NCI-H526 treated with DMSO at 0.1 percent for 48 hours (cell line): ENCODE results near the gene SEMA3G.

Source experiments
- DNase-seq: peaks from one replicate; lab custom pipeline; 2025; lab: John Stamatoyannopoulos, UW

SEMA3G gene

GRCh38 chr3:52438579-52439425 lies 6.1 kb downstream of the SEMA3G start:
- DNase-seq, result no peak

- no peak for DNase-seq
These were observed 6.9 kb downstream of the SEMA3G start for GRCh38 chr3:52438104-52438376.

DNA sequence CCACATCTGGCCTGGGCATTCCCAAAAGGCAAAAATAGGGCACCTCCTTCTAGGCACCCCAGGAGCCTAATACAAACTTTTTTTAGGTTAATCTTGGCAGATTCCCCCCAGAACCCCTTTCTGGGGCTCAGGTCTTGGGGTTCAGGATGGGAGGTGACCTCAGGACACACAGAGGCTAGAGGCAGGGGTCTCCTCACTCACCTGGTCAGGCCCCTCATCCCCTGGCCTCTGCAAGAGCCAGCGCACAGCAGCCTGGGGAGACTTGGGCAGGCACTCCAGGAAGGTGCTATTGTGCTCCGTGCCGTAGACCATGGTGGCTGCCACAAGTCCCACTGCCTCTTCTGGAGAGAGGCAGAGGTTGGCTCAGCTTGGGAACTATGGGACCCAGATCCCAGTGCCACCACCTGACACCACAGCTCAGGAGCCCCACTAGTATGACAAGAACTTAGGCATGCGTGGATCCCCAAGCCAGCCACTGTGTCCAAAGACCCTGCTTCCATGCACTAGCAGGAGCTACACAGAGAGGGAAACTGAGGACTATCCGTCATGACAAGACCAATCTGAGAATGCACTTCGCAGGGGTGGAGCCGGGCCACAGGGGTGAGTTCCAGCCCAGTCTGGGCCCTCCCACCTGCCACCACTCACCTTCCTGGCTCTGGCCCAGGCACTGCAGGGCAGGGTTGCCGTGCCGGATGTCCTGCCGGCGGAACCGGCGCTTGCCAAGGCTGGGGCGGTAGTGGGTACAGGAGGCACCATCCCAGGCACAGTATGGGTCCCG lies 7.4 kb downstream of the SEMA3G start:
- DNase-seq, result no peak

DNA sequence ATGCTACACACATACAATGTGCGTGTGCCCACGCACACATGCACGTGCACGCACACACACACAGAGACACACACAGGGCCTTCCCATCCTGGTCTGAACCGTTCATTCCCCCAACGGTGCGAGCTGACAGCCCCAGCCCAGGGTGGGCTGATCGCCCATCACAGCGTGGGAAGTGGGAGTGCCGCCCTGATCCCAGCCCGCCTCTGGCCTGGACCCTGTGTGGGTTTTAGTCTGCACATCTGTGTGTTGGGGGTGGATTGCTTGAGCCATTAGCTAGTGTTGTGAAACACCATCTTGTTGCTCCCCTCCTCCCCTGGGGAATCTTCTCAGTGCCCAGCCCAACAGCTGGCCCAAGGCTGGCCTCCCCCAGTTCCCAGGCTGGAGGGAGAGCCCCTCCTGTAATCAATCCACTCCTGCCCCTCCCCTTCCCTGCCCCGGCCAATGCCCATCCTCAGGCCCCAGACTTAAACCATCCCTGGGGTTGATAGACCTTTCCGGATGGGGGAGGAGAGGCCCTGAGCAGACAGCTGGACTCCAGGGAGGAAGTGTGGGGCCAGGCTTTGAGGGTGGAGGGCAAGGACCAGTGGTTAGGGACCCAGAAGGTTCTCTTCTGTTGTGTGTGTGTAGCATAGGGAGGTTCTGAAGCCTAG lies 8.3 kb downstream of the SEMA3G start:
- no peak for DNase-seq

DNA sequence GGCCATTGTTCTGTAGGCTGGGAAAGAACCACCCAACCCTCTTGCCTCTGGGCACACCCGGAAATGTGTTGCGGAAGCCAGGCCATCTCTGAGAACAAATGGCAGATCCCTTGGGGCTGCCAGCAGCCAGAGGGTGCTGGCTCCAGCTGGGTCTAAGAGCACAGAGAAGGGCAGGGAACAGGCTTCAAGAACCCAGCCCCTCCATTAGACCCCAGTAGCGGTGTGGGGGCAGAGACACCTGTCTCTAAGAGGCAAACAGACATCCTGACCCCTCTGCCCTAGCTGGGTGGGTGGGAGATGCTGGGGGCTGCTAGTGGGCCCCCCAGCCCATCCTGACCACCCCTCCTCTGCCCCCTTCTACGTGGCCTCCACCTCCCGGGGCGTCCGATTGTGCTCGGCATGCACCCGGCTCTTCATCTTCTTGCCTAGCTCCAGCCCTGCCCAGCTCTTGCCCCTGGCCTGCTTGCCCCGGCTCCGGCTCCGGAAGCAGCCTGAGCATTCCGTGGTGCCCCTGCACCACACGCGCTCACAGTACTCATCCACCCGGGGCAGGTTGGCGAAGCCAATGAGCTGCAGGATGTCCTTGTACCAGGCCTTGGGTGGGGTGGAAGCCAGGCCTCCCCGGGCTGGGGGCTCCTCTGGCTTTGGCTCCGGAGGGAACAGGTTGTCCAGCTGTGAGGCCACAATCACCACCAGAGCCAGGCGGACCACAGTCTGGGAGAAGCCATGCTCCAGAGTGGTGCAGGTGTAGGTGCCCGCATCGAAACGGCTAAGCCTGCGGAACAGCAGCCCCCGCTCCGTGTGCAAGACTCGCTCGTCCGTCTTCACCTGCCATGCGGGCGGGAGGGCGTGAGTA lies 9.4 kb downstream of the SEMA3G start:
- no peak for DNase-seq

- no peak for DNase-seq
These were observed 10.3 kb downstream of the SEMA3G start for GRCh38 chr3:52434491-52435115.

DNA sequence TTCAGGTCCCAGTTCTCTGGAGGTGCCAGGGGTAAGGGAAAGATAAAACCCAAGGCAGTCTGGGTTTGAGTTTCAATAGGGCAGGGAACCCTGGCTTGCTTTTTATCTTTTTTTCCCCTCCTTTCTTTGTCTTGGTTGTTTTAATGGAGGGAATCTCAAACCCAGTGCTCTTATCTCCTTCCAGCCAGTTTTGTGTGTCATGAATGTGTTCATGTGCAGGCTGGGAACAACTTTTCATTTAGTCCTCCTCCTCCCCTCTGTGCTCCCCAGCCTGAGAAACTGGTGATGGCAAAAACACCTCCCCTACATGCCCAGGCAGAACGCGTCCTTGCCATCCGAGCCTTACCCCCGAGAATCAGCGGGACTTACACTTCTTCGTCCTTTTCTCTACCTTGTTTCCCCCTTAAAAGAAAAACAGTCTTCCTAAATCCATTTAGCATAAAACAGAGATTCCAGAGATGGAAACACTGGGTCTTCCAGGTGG lies 10.9 kb downstream of the SEMA3G start:
- DNase-seq, result no peak

DNA sequence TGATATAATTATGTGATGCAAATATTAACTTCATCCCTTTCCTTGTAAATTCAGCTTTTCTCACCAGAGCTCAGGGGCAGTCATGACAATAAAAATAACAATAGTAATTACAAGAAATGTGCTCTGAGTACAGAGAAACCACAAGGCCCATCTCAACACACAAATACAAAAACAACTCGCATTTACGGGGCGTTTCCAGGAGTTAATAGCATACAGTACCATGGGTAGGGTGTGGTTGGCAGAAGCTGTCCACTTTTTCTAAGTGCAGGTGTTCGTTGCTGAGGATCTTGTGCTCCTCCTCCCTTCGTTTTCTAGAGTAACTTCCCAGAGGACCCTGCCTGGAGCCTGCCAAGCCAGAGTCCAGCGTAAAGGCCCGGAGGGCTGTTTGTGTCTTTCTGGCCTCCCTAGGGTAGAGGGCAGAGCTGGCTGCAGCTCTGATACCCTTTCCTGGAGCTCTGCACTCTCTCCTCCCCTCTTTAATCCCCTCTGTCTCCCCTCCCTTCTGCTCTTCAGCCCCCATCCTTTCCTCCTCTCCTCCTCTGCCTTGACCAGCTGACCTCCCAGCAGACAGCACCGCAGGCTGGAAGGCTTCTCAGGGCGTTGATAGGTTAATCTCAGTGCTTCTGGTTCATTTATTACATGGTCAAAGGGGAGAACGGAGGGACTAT lies 11.4 kb downstream of the SEMA3G start:
- no peak for DNase-seq

- no peak for DNase-seq
These were observed 12.2 kb downstream of the SEMA3G start for GRCh38 chr3:52432691-52433141.

DNA sequence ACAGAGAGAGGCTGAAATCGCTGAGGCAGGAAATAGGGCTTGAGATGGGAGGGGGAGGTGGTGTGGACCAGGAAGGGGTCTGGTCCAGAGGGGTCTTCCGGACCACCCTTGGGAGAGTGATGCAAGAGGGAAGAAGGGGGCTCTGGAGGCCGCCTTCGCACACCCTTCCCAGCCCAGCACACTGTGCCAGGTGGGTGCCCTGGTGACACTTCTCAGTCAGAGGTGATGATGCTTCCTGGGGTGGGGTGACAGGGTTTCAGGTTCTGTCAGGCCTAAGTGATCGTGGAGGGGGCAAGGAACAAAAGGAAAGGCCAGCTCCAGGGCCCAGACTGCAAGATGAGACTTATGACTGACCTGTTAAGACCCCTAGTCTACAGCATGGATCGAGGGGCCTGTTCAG lies 12.7 kb downstream of the SEMA3G start:
- no peak for DNase-seq

GRCh38 chr3:52431459-52432223 lies 13.3 kb downstream of the SEMA3G start:
- no peak for DNase-seq

DNA sequence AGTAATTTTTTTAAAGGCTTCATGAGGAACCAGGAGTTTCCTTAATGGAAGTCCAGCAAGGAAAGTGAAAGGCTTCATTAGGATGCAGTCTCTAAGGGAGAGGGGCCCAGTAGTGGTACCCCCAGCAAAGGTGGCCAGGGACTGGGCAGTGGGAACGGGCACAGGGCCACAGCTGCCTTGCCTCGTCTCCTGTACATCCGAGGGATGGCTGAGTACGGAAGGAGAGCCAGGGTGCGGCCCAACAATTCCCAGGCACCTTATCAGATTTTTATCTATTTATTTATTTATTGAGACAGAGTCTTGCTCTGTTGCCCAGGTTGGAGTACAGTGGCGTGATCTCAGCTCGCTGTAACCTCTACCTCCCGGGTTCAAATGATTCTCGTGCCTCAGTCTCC lies 14.5 kb downstream of the SEMA3G start:
- DNase-seq, result no peak

DNA sequence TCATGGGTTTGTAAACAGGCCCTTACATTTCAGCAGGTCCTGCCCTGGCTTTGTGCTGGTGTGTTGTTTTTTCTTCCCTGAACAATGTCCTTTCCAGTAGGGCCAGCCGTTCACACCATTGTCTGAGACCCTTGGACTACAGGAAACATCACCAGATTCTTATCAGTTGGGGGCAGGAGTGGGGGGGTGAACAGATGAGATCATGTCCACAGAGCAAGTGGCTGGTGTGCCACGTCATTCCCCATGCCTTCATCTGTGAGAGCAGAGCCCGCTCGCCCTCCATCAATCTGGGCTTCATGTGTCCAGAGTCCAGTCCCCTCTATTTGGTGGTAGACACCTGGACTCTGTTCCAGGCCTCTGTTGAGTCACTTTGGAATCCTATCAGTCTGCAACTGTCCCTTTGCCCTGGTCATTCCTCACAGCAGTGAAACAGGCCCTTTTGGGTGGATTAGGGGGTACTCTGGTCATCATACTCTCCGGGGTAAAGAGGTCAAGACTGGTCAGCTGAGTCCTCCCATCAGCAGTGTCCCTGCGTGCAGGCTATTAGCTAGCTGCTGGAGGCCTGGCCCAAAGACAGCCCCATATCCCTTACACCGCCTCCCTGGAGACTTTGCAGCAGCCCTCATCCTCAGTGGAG lies 15.0 kb downstream of the SEMA3G start:
- DNase-seq, result no peak

GRCh38 chr3:52429031-52429430 lies 15.9 kb downstream of the SEMA3G start:
- DNase-seq, result no peak

DNA sequence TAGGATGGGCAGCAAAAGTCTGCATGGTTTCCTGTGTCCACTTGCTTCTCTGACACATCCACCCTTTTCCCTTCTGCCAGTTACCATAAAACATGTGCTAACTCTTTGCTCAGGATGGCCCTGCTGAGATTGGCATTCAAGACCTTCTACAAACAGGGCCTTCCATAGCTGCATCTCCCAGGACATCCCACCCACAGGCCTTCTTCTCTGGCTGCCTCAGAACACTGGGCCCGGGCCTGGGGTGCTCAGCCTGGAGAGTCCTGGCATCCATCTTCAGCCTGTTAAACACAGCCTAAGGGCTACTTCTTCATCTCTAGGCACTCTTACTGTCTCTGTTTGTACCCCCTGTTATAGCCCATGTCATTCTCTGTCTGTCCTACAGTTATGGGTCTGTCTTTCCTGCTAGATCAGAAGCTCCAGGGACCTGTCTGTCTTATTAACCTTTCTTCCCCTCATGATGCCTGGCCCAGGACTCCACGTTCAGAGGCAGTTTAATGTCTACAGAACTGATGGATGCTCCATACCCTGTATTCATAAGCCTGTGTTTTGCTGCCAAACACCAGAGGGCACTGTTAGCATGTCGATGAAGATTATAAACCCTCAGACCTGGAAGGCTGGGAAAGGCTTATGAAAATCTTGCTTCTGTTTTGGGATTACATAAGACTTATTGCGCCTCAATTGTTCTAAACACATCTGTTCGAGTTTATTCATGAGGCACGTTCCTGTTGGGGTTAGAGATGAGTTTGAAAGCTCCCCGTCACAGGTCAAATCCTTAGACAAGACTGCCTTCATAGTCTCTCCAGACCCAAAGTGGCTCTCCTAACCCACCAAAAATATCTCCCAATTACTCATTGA lies 16.5 kb downstream of the SEMA3G start:
- peak; percentile 59 for DNase-seq

DNA sequence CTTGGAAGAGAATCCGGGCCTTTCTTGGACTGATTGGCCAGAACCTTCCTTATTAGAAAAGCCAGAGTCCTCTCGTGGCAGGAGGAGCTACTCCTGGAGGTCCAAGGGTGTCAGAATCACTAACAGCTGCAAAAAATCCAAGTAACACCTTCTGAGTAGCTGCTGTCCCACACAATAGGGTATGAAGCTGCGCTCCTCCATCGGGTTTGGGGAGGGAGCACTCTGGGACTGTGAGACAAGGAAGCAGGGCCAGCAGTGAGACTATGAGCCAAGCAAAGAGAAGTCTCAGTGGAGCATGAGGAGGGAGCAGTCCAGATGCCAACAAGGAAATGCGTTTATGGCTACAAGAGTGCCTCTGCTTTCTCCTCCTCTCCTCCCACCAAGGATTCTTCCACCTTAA lies 21.7 kb downstream of the SEMA3G start:
- DNase-seq, result no peak

DNA sequence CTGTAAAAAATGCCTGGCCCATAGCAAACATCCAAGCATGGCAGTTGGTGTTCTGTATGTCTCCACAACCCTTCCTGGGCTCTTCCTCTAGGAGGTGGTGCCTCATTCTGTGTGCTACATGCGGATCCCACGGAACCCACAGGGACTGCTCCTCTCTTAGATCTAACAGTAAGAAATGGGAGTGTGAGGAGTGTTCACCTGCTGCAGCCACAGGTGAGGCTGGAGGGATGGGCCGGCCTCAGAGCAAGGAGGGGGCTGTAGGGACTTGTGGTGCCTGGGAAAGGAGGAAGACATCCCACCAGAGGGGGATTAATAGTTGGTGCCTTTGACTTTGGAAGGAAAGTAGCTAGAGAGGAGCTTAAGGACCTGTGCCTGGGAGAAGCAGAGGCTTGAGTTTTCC lies 22.2 kb downstream of the SEMA3G start:
- DNase-seq, result no peak

DNA sequence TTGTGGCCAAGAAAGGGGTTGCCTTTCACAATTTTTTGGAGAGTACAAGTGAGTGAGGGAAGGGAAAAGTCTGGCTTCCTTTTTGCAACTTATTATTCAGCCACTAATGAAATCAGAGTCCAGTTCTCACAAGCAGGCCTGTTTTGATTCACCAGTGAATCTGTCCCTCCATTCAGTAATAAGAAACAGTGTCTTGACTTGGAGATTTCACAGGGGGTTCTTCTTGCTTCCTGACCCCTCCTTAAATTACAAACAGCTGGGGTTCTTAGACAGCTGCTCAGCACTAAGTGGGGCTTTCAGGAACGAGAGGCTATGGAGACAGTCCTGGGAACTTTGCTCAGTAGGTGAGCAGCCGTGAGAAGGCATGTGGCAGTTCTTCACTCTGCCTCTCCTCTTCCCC lies 24.5 kb downstream of the SEMA3G start:
- DNase-seq, result no peak

DNA sequence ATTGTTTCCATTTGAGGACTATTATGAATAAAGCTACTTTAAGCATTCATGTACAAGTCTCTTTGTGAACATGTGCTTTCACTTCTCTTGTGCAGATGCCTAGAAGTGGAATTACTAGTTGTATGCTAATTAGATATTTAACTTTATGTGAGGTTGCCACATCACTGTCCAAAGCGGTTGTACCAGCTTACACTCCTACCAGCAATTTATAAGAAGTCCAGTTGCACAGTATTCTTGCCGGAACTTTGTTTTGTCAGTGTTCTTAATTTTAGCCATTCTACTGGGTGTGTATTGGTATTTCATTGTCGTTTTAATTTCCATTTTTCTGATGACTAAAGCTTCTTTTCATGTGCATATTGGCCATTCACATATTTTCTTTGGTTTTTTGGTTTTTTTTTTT lies 29.1 kb downstream of the SEMA3G start:
- DNase-seq, result no peak
